Endothelial cell of hepatic sinusoid (primary cell): ENCODE results near the gene RSPH1.

Experiments used
- in situ Hi-C: cut with HindIII; loops from 2 replicates; pipeline ENCODE4 v1.10.0; 2017; ENCODE audit warnings: low sequenced_read_pairs

Gene RSPH1

GRCh38 chr21:42433946-42434551 is 62.0 kb downstream of the RSPH1 start:
- in situ Hi-C loops: no loop called here

- in situ Hi-C loops: no loop called here
These were observed 63.3 kb downstream of the RSPH1 start for GRCh38 chr21:42432695-42433094.

GRCh38 chr21:42431196-42431595 is 64.8 kb downstream of the RSPH1 start:
- in situ Hi-C loops: no loop called here

DNA sequence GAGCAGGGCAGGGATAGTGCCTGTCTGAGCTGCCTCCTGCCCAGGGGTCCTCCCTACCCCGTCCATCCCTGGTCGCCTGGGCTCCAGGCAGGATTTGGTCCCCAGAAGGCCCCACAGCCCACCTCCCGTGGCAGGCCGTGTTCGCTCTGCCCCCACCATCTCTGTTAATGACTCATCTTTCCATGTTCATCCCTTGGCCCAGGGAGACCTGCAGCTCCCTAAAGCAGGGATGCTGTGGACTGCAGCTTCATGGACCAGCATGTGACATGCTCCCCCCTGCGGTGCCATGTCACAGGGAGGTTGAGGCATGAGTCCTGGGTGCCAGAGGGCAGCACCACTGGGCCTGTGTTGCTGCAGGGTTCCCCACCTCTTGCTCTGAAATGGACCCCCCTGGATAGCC is 65.5 kb downstream of the RSPH1 start:
- in situ Hi-C loops: no loop called here

DNA sequence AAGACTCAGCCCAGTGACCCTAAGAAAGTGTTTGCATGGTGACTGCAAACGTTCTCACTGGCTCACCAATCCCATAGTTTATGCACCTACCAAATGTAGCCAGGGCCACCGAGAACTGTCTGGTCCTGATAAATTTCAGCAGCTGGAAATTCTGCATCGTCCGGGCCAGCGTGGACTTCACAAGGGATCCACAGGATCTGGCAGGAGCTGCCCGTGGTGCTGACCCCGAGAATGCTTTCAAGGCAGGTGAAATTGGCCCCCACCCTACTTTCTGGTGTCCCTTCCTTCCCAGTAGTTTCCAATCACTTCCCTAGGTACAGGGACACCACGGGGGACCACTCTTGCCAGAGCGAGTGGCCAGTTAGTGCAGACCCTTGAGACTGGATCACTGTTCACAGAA is 66.2 kb downstream of the RSPH1 start:
- in situ Hi-C loops: loop anchor here (10.0 kb wide), 1 partner anchor 495 kb away; no protein-coding TSS in a partner anchor

GRCh38 chr21:42429021-42429420 is 67.0 kb downstream of the RSPH1 start:
- in situ Hi-C loops: loop anchor here (10.0 kb wide), 1 partner anchor 494 kb away; no protein-coding TSS in a partner anchor

DNA sequence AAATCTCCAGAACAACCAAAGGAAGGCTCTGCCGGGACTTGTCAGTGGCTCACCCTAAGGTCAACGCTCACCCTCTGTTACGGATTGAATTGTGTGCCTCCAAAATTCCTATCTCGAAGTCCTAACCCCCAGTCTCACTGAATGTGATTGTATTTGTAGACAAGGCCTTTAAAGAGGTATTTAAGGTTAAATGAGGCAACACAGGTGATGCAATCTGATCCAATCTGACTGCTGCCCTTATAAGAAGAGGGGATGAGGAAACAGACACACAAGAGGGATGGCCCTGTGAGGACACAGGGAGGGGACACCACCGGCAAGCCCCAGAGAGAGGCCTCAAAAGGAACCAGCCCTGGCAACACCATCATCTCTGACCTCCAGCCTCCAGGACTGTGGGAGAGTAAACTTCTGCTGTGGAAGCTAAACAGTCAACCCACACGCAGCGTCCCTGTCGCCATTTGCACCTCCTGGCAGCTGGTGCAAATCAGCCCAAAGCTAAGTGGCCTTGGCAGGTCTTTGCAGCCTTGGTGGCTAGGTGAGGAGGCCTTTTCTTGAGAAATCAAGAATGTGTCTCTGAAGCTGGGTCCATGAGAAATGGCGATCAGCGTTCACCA is 68.1 kb downstream of the RSPH1 start:
- in situ Hi-C loops: loop anchor here (10.0 kb wide), 1 partner anchor 493 kb away; no protein-coding TSS in a partner anchor

DNA sequence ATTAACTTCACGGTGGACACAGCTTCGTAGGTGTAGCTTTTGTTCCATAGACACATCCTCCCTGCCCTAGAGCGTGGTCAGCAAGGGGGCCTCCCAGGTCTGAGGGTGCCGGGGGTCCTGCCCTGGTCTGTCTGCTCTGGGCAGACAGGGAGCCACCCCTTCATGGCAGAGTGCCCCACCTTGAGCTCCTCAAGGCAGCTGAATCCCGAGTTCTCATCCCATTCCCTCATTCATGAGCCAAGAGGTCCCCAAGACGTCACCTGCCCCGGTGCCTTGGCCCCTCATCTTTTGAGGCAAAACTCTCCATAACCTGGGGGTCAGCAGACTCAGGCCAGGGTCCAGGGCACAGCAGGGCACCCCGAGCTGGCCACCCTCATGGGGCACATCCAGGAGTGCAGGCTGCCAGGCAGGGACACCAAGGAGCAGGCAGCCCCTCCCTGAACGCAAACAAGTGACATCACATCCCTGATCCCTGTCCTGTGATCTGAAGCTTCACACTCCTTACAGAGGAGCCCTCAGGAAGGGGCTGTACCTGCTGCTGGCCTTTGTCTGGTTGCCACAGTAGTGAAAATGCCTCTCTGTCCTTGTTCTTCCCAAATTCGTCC is 69.0 kb downstream of the RSPH1 start:
- in situ Hi-C loops: loop anchor here (10.0 kb wide), 1 partner anchor 492 kb away; no protein-coding TSS in a partner anchor

- in situ Hi-C loops: loop anchor here (10.0 kb wide), 1 partner anchor 492 kb away; no protein-coding TSS in a partner anchor
These were observed 69.6 kb downstream of the RSPH1 start for GRCh38 chr21:42426424-42426823.

GRCh38 chr21:42425591-42425990 is 70.4 kb downstream of the RSPH1 start:
- in situ Hi-C loops: loop anchor here (10.0 kb wide), 1 partner anchor 491 kb away; no protein-coding TSS in a partner anchor

DNA sequence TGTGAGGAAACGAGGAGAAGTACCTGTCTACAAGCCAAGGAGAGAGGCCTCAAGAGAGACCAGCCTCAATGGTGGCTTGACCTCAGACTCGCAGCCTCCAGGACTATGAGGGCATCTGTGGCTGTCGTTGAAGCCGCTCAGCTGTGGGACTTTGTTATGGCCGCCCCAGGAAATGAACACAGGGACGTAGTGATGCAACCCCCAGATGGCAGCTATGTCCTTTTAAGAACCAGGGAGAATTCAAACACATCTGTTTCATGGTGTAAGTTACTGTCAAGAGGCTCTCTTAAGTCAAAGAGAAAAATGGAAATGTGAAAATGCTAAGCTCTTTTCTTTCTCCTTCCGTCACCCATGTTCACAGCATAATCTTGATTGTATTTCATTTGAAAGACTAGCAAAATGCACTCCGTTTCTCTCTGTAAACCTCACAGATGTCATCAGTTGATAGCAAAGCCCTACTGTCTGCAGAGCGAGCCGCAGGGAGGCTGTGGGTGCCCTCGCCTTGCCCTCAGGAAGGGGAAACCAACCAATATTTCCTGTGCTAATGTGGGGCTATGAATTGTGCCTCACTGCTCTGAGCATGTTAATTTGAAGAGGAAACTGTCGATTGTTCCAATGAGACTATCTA is 71.0 kb downstream of the RSPH1 start:
- in situ Hi-C loops: loop anchor here (10.0 kb wide), 1 partner anchor 490 kb away; no protein-coding TSS in a partner anchor

DNA sequence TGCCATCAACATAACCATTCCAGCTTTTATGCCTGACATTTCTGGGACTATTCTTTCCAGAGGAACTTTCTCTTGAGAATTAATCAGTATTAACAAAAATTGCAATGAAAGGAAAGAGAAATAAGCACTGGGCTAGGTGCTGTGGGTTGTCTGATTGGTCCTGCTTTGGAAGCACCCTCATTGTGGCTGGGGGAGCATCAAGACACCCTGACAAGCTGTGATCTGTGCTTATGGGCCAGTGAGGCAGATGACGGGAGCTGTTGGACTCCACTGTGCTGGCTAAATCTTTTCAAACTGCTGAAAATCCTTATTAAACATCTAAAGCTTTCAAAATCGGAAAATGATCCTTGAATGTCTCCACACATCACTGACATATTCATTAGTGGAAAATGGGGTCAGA is 72.3 kb downstream of the RSPH1 start:
- in situ Hi-C loops: loop anchor here (10.0 kb wide), 1 partner anchor 489 kb away; no protein-coding TSS in a partner anchor

GRCh38 chr21:42423197-42423675 is 72.8 kb downstream of the RSPH1 start:
- in situ Hi-C loops: loop anchor here (10.0 kb wide), 1 partner anchor 488 kb away; no protein-coding TSS in a partner anchor
